GM23338 (cell line): ENCODE data around the gene MEFV. TPM values are rescaled to one million over a fixed set of nuclear protein-coding genes. Genes with fewer than 3 reads are reported as not detected.

Source experiments
- ATAC-seq: fragments of 200-7000 bp; cut with Tn5 transposase; 3 replicates; pipeline ENCODE4 v1.9.1; 2020
- DNase-seq: peaks from one replicate; pipeline ENCODE4 v3.0.0-alpha.2; 2015; ENCODE audit warnings: low spot score
- H2AFZ ChIP-seq: fragments of 200-600 bp; sonication (generic); 2 replicates; pipeline ENCODE4 v1.8.0; 2016; ENCODE audit warnings: antibody characterized with exemption, mild to moderate bottlenecking, moderate library complexity
- H3F3A ChIP-seq: fragments of 200-600 bp; sonication (generic); replicated peaks from 2 replicates; pipeline ENCODE4 v1.8.0; 2017; ENCODE audit warnings: antibody characterized with exemption, mixed run types, low read depth
- H3K27ac ChIP-seq: fragments of 200-600 bp; sonication (generic); 2 replicates; pipeline ENCODE4 v1.6.1; 2016; ENCODE audit warnings: low read depth
- H3K27me3 ChIP-seq: fragments of 200-600 bp; sonication (generic); 2 replicates; pipeline ENCODE4 v1.8.0; 2016; ENCODE audit warnings: mild to moderate bottlenecking, mixed run types, moderate library complexity; ENCODE audit not compliant: insufficient read depth
- H3K36me3 ChIP-seq: fragments of 200-600 bp; sonication (generic); 2 replicates; pipeline ENCODE4 v1.8.0; 2016; ENCODE audit warnings: mild to moderate bottlenecking; ENCODE audit not compliant: insufficient read depth
- H3K4me1 ChIP-seq: fragments of 200-600 bp; sonication (generic); 2 replicates; pipeline ENCODE4 v1.8.0; 2016; ENCODE audit warnings: mild to moderate bottlenecking, moderate library complexity; ENCODE audit not compliant: insufficient read depth
- H3K4me2 ChIP-seq: fragments of 200-600 bp; sonication (generic); 2 replicates; pipeline ENCODE4 v1.7.1; 2017; ENCODE audit warnings: mixed run types
- H3K4me3 ChIP-seq: fragments of 200-600 bp; sonication (generic); 2 replicates; pipeline ENCODE4 v1.6.1; 2016; ENCODE audit warnings: mixed run types
- H3K79me2 ChIP-seq: fragments of 200-600 bp; sonication (generic); replicated peaks from 2 replicates; pipeline ENCODE4 v1.8.0; 2017; ENCODE audit warnings: mild to moderate bottlenecking; ENCODE audit not compliant: insufficient read depth
- H3K9me2 ChIP-seq: fragments of 200-600 bp; sonication (generic); 2 replicates; pipeline ENCODE4 v1.8.0; 2017; ENCODE audit not compliant: insufficient read depth
- H4K20me1 ChIP-seq: fragments of 200-600 bp; sonication (generic); replicated peaks from 2 replicates; pipeline ENCODE4 v1.8.0; 2017; ENCODE audit warnings: mild to moderate bottlenecking; ENCODE audit not compliant: insufficient read depth
- H3K27ac Mint-ChIP-seq: 2 replicates; pipeline ENCODE4 v1.8.0; 2020; ENCODE audit warnings: inconsistent platforms, mild to moderate bottlenecking, moderate library complexity, mixed read lengths
- H3K27me3 Mint-ChIP-seq: 3 replicates; pipeline ENCODE4 v1.8.0; 2022; ENCODE audit warnings: low read depth, mild to moderate bottlenecking, moderate library complexity, mixed read lengths, inconsistent platforms; ENCODE audit not compliant: insufficient read depth, poor library complexity
- H3K36me3 Mint-ChIP-seq: 3 replicates; pipeline ENCODE4 v1.8.0; 2021; ENCODE audit warnings: low read depth, mild to moderate bottlenecking, inconsistent platforms, moderate library complexity, mixed read lengths
- H3K4me1 Mint-ChIP-seq: 3 replicates; pipeline ENCODE4 v1.8.0; 2020; ENCODE audit warnings: mild to moderate bottlenecking, inconsistent platforms, mixed read lengths
- H3K4me3 Mint-ChIP-seq: 3 replicates; pipeline ENCODE4 v1.8.0; 2021; ENCODE audit warnings: moderate library complexity, mild to moderate bottlenecking, inconsistent platforms, mixed read lengths
- H3K9me3 Mint-ChIP-seq: 3 replicates; pipeline ENCODE4 v1.8.0; 2020; ENCODE audit warnings: moderate library complexity, mild to moderate bottlenecking, inconsistent platforms, mixed read lengths
- CREB1 ChIP-seq: fragments of 250-450 bp; sonication (Bioruptor Pico); IDR thresholded peaks from 2 replicates; pipeline ENCODE4 v1.5.0; 2020; ENCODE audit warnings: low read depth, mild to moderate bottlenecking, moderate library complexity
- EZH2phosphoT487 ChIP-seq: fragments of 200-600 bp; sonication (generic); IDR thresholded peaks from one replicate; pipeline ENCODE4 v1.8.1; 2018; ENCODE audit warnings: antibody characterized with exemption; ENCODE audit not compliant: unreplicated experiment
- JUNB ChIP-seq: IDR thresholded peaks from one replicate; pipeline ENCODE4 v1.6.1; 2016; ENCODE audit warnings: antibody characterized with exemption; ENCODE audit not compliant: unreplicated experiment
- NANOG ChIP-seq: IDR thresholded peaks from 2 replicates; pipeline ENCODE4 v1.6.1; 2016; ENCODE audit warnings: antibody characterized with exemption, borderline replicate concordance
- REST ChIP-seq: IDR thresholded peaks from one replicate; pipeline ENCODE4 v1.6.1; 2018; ENCODE audit warnings: antibody characterized with exemption; ENCODE audit not compliant: unreplicated experiment
- STAT1 ChIP-seq: IDR thresholded peaks from one replicate; pipeline ENCODE4 v1.6.1; 2016; ENCODE audit warnings: antibody characterized with exemption; ENCODE audit not compliant: unreplicated experiment
- ZNF114 ChIP-seq: fragments of 250-450 bp; sonication (Bioruptor Pico); IDR thresholded peaks from 2 replicates; pipeline ENCODE4 v1.5.0; 2020; ENCODE audit warnings: mild to moderate bottlenecking, moderate library complexity
- ZNF331 ChIP-seq: fragments of 250-450 bp; sonication (Bioruptor Pico); IDR thresholded peaks from 2 replicates; pipeline ENCODE4 v1.5.0; 2020; ENCODE audit warnings: low read depth, mild to moderate bottlenecking, moderate library complexity
- ZNF462 ChIP-seq: fragments of 250-450 bp; sonication (Bioruptor Pico); IDR thresholded peaks from 2 replicates; pipeline ENCODE4 v1.5.0; 2020; ENCODE audit warnings: mild to moderate bottlenecking, moderate library complexity
- polyA plus RNA-seq: library from polyadenylated mRNA; unstranded; fragments of >200 nt; fragmentation: Nextera tagmentation; extraction: Ambion mirVana; gene quantifications from 2 replicates; pipeline ENCODE4 v1.2.1, GENCODE V29; 2016
- total RNA-seq: library from RNA; depleted of rRNA; stranded (reverse); fragments of >200 nt; shearing (Covaris generic); gene quantifications from 2 replicates; pipeline ENCODE4 v1.2.3, GENCODE V29; 2014
- TF ChIP-seq, protein P1 (sequence below): IDR thresholded peaks from 2 replicates; pipeline ENCODE4 v1.6.1; 2016; ENCODE audit warnings: antibody characterized with exemption
- TF ChIP-seq, protein P2 (sequence below), 2 experiments: fragments of 200-600 bp in 1 of 2; sonication (generic) in 1 of 2; conservative IDR thresholded peaks; 2 replicates each; pipeline versions ENCODE4 v1.5.1 to v1.6.1; 2016 to 2017; ENCODE audit warnings: antibody characterized with exemption in 2 of 2, low read depth in 2 of 2, mild to moderate bottlenecking in 2 of 2, moderate library complexity in 1 of 2

MEFV gene
- total and polyA plus RNA-seq, 2 experiments from 2014 or later, result 0.07 TPM; not detected in 1

DNA sequence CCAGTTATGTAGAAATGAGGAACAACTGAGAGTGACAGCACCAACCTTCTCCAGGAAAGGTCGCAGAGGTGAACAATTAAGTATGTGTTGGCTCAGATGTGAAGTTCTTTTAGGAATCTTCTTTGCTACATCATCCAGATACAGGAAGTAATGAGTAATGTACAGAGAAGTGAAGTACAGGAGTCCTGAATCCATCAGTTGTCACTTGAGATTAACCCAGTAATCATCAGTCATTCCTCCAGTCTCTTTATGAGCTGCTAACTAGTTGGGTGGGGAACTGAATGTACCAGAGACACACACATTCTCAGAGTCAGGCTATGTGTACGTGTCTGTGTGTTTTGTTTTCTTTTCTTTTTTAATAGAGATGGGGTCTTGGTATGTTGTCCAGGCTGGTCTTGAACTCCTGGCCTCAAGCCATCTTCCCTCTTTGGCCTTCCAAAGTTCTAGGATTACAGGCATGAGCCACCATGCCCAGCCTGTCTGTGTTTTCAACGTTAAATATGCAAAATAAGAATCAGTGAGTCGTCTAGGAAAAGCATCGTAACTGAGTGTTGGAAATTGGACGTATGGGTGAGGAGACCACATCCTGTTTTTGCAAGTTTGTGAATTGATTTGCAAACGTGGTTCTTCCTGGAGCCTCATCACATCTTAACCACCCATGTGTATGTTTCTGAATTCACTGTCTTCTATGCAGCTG is 41.4 kb downstream of the MEFV start:
- Histone ChIP-seq H3K27ac (no peak overlapping the region), H3K36me3 (no peaks in the 10 kb centered on the region), H2AFZ (no peak overlapping the region), H3F3A (no peaks in the 10 kb centered on the region), H3K27me3 (no peaks in the 10 kb centered on the region), H3K4me2 (no peak overlapping the region), H3K9me2 (0 out of 2 replicates have a peak, but pooled peaks cover 11% of the 10 kb centered on the region), H3K4me1 (no peaks in the 10 kb centered on the region), H3K79me2 (no peaks in the 10 kb centered on the region), H4K20me1 (no peaks in the 10 kb centered on the region), H3K4me3 (no peak overlapping the region)
- TF ChIP-seq ZNF462, result no peak
- TF ChIP-seq REST, result no peak
- TF ChIP-seq STAT1, result no peak
- no peak for TF ChIP-seq NANOG
- no peak for TF ChIP-seq ZNF114
- TF ChIP-seq JUNB, result no peak
- no peak for TF ChIP-seq CREB1 (CRISPR knock-in tag)
- no peak for TF ChIP-seq EZH2phosphoT487
- TF ChIP-seq, protein P1, sequence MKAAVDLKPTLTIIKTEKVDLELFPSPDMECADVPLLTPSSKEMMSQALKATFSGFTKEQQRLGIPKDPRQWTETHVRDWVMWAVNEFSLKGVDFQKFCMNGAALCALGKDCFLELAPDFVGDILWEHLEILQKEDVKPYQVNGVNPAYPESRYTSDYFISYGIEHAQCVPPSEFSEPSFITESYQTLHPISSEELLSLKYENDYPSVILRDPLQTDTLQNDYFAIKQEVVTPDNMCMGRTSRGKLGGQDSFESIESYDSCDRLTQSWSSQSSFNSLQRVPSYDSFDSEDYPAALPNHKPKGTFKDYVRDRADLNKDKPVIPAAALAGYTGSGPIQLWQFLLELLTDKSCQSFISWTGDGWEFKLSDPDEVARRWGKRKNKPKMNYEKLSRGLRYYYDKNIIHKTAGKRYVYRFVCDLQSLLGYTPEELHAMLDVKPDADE, result no peak
- no peak for TF ChIP-seq ZNF331 (CRISPR knock-in tag)
- TF ChIP-seq, protein P2, sequence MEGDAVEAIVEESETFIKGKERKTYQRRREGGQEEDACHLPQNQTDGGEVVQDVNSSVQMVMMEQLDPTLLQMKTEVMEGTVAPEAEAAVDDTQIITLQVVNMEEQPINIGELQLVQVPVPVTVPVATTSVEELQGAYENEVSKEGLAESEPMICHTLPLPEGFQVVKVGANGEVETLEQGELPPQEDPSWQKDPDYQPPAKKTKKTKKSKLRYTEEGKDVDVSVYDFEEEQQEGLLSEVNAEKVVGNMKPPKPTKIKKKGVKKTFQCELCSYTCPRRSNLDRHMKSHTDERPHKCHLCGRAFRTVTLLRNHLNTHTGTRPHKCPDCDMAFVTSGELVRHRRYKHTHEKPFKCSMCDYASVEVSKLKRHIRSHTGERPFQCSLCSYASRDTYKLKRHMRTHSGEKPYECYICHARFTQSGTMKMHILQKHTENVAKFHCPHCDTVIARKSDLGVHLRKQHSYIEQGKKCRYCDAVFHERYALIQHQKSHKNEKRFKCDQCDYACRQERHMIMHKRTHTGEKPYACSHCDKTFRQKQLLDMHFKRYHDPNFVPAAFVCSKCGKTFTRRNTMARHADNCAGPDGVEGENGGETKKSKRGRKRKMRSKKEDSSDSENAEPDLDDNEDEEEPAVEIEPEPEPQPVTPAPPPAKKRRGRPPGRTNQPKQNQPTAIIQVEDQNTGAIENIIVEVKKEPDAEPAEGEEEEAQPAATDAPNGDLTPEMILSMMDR (conservative IDR thresholded peaks at IDR 0.05; ENCODE audit: low read depth in 2 of 2), result no peak
- H3K4me3 Mint-ChIP-seq, result no peak overlapping the region
- H3K27me3 Mint-ChIP-seq, result peaks cover 2% of the 10 kb centered on the region
- DNase-seq (no peak), ATAC-seq (no peak)
- no peaks in the 10 kb centered on the region for H3K4me1 Mint-ChIP-seq
- no peak overlapping the region for H3K27ac Mint-ChIP-seq
- H3K9me3 Mint-ChIP-seq, result peaks cover 80% of the 10 kb centered on the region
- peaks cover 27% of the 10 kb centered on the region for H3K36me3 Mint-ChIP-seq
